ENCODE measurements around the gene SEPTIN8.

DNA sequence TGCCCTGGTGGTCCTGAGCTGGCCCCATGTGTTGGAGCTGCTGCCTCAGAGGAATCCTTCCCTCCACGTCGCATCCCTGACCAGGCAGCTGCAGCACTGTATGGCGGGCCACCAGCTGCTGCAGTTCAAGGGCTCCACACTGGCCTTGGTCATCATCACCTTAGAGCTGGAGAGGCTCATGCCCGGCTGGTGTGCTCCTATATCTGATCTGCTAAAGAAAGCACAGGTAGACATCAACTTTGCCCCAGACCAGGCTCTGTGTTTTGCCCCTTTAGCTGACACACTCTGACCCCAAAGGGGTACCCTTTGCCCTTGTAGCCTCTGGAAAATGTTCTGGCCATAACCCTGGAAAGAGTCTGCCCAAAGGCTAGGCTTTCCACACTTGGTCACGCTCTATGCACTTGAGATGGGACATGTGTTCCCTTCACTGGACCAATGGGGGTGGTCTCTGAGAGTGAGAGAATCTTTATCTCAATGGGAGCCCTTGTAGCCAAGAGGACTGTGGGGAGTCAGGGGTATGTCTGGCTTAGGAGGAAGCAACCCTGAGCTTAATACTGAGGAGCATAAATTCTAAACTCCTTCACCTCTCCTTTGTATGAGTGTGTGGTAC, 25.0 kb downstream of the SEPTIN8 start:
- TF ChIP-seq CEBPB (IDR thresholded peaks at IDR 0.05) (no peak), RNF2 (IDR thresholded peaks at IDR 0.05; ENCODE audit: borderline replicate concordance, low read depth) (no peak), MAFK (IDR thresholded peaks at IDR 0.05; ENCODE audit: partially characterized antibody) (no peak), POLR2A (IDR thresholded peaks at IDR 0.05; ENCODE audit: low read length) (no peak), SREBF2 (IDR thresholded peaks at IDR 0.05) (no peak)
- TF ChIP-seq, protein P1, sequence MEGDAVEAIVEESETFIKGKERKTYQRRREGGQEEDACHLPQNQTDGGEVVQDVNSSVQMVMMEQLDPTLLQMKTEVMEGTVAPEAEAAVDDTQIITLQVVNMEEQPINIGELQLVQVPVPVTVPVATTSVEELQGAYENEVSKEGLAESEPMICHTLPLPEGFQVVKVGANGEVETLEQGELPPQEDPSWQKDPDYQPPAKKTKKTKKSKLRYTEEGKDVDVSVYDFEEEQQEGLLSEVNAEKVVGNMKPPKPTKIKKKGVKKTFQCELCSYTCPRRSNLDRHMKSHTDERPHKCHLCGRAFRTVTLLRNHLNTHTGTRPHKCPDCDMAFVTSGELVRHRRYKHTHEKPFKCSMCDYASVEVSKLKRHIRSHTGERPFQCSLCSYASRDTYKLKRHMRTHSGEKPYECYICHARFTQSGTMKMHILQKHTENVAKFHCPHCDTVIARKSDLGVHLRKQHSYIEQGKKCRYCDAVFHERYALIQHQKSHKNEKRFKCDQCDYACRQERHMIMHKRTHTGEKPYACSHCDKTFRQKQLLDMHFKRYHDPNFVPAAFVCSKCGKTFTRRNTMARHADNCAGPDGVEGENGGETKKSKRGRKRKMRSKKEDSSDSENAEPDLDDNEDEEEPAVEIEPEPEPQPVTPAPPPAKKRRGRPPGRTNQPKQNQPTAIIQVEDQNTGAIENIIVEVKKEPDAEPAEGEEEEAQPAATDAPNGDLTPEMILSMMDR (IDR thresholded peaks at IDR 0.05) = no peak
